GM21717 (cell line): ENCODE data around the gene PRKACG.
"Not testable (repeated sequence)": the region's sequence is repeated elsewhere in the genome, so short reads cannot be mapped to it uniquely, and the experiment has no call there.

Source experiments
- ATAC-seq: cut with Tn5 transposase; IDR thresholded peaks from one replicate; pipeline ENCODE4 v1.9.1; 2021; ENCODE audit warnings: mild to moderate bottlenecking, moderate library complexity; ENCODE audit not compliant: unreplicated experiment

The PRKACG gene

GRCh38 chr9:69014013-69014412 lies at the start of gene PRKACG:
Gene PRKACG (minus strand): TSS chr9:69014113. CDS start chr9:69014092, 21 bp downstream.
- no peak for ATAC-seq

GRCh38 chr9:69062195-69062594 lies 48.3 kb upstream of the PRKACG start:
- ATAC-seq = no peak

GRCh38 chr9:69060766-69061165 lies 46.9 kb upstream of the PRKACG start:
- ATAC-seq = no peak

- no peak for ATAC-seq
These were observed 44.2 kb upstream of the PRKACG start for GRCh38 chr9:69058101-69058500.

- no peak for ATAC-seq
These were observed 42.4 kb upstream of the PRKACG start for GRCh38 chr9:69056191-69056815.

GRCh38 chr9:69054989-69055388 lies 41.1 kb upstream of the PRKACG start:
- no peak for ATAC-seq

- not testable (repeated sequence) for ATAC-seq
These were observed 37.0 kb upstream of the PRKACG start for GRCh38 chr9:69050936-69051335.

- no peak for ATAC-seq
These were observed 35.2 kb upstream of the PRKACG start for GRCh38 chr9:69049094-69049493.

GRCh38 chr9:69047371-69047770 lies 33.5 kb upstream of the PRKACG start:
- ATAC-seq = no peak

GRCh38 chr9:69046723-69047122 lies 32.8 kb upstream of the PRKACG start:
- ATAC-seq = no peak

- ATAC-seq = no peak
These were observed 31.9 kb upstream of the PRKACG start for GRCh38 chr9:69045821-69046220.

- ATAC-seq = no peak
These were observed 30.6 kb upstream of the PRKACG start for GRCh38 chr9:69044240-69045219.

GRCh38 chr9:69040646-69041045 lies 26.7 kb upstream of the PRKACG start:
- ATAC-seq = no peak

GRCh38 chr9:69036799-69037198 lies 22.9 kb upstream of the PRKACG start:
- no peak for ATAC-seq

GRCh38 chr9:69036309-69036708 lies 22.4 kb upstream of the PRKACG start:
- peak; percentile 41 for ATAC-seq

- ATAC-seq = peak; percentile 93
These were observed 21.8 kb upstream of the PRKACG start, which contains the start of gene FXN for GRCh38 chr9:69035438-69036308. Gene FXN (plus strand): TSS chr9:69035752. CDS start chr9:69035783, 31 bp downstream.

GRCh38 chr9:69034071-69034470 lies 20.2 kb upstream of the PRKACG start:
- no peak for ATAC-seq

- no peak for ATAC-seq
These were observed 17.1 kb upstream of the PRKACG start for GRCh38 chr9:69030851-69031645.

GRCh38 chr9:69029535-69029934 lies 15.6 kb upstream of the PRKACG start:
- no peak for ATAC-seq

- no peak for ATAC-seq
These were observed 14.8 kb upstream of the PRKACG start for GRCh38 chr9:69028754-69029153.
